Coronary artery (tissue), 2 donors: ENCODE data around the gene UBE2D2.

ENCODE experiments used
- DNase-seq: peaks from one replicate; pipeline ENCODE4 v3.0.0-alpha.2; 2017; ENCODE audit warnings: low spot score
- H3K27ac ChIP-seq, 2 donors: fragments of 200-600 bp; sonication (generic); one replicate each; pipeline ENCODE4 v1.5.1; 2016 to 2019
- H3K4me3 ChIP-seq: fragments of 200-600 bp; sonication (generic); 2 replicates; pipeline ENCODE4 v1.5.1; 2016; ENCODE audit warnings: mild to moderate bottlenecking, moderate library complexity
- TF ChIP-seq, protein P1 (sequence below): fragments of 200-600 bp; sonication (generic); IDR thresholded peaks from one replicate; pipeline ENCODE4 v1.5.1; 2019; ENCODE audit warnings: antibody characterized with exemption

The UBE2D2 gene

DNA sequence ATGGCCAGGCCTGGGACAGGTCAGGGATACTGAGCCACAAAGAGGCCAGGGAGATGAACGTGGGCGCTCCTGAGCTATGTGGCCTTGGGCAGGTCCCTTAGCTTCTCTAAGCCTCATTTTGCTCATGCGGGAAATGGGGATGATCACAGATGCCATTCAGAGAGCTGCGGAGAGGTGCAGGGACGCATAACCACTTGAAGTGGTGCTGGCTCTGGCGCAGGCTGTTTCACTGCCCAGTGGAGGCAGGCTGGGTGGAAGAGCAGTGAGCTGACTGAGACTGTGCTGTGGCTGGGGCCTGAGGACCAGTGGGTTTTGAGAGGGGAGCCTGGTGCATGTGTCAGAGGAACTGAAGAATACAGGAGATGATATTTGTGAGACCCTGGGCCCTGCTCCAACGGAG, 105.4 kb downstream of the UBE2D2 start:
- Histone ChIP-seq H3K4me3 (no peak overlapping the region), H3K27ac (peak overlapping the region; percentile 91 to 94)
- TF ChIP-seq, protein P1, sequence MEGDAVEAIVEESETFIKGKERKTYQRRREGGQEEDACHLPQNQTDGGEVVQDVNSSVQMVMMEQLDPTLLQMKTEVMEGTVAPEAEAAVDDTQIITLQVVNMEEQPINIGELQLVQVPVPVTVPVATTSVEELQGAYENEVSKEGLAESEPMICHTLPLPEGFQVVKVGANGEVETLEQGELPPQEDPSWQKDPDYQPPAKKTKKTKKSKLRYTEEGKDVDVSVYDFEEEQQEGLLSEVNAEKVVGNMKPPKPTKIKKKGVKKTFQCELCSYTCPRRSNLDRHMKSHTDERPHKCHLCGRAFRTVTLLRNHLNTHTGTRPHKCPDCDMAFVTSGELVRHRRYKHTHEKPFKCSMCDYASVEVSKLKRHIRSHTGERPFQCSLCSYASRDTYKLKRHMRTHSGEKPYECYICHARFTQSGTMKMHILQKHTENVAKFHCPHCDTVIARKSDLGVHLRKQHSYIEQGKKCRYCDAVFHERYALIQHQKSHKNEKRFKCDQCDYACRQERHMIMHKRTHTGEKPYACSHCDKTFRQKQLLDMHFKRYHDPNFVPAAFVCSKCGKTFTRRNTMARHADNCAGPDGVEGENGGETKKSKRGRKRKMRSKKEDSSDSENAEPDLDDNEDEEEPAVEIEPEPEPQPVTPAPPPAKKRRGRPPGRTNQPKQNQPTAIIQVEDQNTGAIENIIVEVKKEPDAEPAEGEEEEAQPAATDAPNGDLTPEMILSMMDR = no peak
- DNase-seq = no peak

DNA sequence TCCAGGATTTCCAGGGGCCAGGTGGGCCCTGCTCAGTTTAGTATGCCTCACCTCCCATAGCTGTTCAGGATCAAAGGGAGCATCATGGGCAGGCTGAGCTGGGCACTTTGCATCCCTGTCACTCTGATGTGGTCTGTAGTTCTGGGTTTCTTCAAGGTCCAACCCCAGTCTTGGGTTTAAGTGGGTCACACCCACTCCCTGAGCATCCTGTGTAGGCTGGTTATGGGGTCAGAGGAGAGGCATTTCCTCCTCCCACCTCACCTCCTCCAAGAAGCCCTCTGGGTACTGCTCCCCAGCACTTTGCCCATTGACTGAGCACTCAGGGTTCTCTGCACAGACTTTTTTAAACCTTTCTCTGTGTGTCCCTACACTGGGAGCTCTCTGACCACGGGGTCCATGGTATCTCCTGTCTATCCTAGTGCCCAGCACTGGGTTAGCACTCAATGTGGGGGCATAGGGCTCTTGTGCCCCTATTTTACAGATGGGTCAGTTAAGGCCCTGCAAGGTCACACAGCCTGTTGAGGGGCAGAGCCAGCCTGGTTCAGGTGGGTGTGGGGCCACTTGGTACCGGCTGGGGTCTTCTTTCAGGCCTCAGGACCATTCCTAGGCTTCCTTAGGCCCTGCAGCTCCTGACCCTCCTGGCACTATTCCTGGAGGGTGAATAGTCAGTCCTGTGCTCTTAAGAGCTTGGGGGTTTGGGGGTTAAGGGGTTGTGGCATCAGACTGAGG, 106.0 kb downstream of the UBE2D2 start:
- peak overlapping the region; percentile 91 to 94 for H3K27ac ChIP-seq
- H3K4me3 ChIP-seq = peak overlapping the region; percentile 72
- TF ChIP-seq, protein P1 = no peak

DNA sequence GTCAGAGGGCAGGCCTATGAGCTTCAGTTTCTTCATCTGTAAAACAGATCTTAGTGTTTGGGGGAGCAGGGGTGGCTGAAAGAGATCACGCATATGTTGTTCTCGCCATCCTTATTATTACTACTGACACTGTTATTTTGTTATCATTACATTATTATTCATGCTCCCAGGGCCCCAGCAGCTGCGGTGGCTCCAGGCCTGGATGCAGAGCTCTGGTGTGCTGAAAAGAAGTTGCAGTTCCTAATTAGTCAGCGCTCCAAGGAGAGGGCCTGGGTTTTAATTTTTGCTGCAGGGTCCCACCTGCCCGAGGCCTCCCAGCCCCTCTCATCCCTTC, 106.6 kb downstream of the UBE2D2 start:
- peak overlapping the region; percentile 91 to 94 for H3K27ac ChIP-seq
- TF ChIP-seq, protein P1 = no peak
- no peak for DNase-seq
- peak overlapping the region; percentile 72 for H3K4me3 ChIP-seq

More for the DNA sequence above, 106.0 kb downstream of the UBE2D2 start:
- DNase-seq = no peak

DNA sequence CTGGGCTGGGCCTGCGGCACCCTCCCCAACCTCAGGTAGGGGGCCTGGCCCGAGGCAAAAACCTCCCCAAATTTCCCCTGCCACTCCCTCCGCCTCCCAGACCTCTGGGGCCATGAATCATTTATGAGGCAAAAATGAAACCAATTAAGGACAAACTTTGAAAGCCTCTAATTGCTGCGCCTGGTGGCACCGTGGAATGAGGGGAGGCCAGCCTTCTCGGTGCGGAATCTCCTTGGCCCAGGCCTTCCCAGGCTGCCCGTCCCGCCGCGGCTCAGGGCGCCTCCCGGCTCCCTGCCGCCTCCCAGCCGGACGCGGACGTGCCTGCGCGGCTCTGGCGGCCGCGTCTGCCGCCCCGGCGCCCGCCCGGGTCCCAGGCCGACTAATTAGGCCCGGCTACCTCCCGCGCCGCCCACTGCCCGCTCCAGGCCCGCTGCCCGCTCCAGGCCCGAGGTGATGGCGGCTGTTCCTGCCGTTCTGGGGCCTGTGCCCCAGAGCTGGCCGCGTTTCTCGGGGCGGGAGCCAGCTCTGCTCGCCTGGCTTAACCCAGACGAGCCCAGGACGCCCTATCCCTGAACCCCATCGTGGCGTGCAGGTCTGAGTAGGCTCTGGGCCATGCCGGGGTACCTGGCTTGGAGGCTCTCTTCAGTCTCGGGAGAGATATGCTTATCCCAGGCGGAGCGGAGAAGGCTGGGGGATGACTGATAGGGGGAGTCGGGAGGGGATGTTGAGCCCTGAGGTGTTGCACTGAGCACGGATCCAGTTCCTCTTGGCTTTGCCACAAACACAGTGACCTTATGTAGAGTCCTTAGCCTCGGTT, 107.1 kb downstream of the UBE2D2 start:
- Histone ChIP-seq H3K27ac (peak overlapping the region; percentile 91 to 94), H3K4me3 (peak overlapping the region; percentile 72)
- no peak for DNase-seq
- TF ChIP-seq, protein P1 = no peak

DNA sequence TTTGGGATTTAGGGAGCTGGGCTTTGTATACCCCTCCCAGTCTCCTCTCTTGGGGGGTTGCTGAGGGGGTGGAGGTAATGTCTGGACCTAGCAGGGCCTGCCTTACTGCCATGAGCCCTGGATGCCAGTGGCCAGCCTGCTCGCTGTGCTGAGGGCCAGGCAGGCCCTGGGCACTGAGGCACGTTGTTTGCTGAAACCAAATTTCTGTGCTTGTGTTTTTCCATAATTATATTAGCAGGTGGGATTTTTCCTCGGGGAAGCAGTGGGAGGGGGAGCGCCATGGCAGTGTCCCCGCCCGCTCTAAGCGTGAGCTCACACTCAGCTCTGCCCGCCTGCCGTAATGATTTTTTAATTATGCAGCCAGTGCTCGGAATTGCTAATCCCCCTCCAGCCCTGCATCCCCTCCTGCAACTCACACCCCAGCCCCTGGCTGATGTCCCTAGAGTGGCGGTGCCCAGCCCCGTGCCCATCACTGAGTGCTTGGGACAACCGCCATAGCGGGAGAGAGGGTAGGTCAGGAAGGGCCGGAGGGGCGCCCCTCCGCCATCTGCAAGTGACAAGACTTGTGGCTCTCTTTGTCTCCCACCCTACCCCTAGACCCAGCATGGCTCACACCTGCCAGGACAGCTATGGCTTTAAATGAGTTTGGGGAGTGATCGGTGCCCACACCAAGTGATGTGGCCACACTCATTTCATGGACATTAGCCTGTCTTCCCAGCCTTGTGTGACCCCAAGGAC, 108.0 kb downstream of the UBE2D2 start:
- TF ChIP-seq, protein P1 = no peak
- no peak for DNase-seq
- Histone ChIP-seq H3K4me3 (peak overlapping the region; percentile 72), H3K27ac (peak overlapping the region; percentile 91 to 94)

DNA sequence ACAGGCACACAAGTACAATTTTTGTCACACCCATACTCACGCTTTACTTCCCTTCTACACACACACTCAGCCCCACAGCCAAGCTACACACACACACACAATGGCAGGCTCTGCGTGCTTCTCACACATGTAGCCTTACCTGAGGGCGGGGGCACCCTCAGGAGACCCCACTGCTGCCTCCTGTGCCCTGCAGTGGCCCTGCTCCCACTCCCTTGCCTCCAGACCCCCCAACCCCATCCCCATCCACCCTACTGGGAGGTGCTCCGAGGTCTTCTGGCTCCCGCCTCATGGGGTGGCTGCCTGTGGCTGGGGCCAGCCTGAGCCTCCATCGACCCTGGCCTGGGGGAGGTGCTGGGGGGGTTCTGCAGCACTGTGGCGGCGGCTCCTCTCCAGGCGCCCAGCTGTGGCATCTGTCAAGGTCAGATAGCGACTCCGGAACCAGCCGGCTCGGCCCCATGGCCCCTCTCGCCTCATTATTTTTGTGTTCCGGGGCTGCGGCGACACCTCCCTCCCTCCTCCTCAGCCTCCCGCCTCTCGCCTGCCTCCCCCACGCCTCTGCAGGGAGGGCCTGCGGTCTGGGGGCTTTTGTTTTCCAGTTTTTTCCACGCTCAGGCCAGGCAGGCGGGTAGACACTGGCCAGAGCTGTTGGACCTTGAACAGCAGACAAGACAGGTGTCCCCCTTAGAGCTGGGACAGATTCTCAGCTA, 108.7 kb downstream of the UBE2D2 start:
- Histone ChIP-seq H3K4me3 (peak overlapping the region; percentile 44), H3K27ac (peak overlapping the region; percentile 18 to 94)
- DNase-seq = no peak
- TF ChIP-seq, protein P1 = no peak
